ENCODE data around the gene CANT1.

DNA sequence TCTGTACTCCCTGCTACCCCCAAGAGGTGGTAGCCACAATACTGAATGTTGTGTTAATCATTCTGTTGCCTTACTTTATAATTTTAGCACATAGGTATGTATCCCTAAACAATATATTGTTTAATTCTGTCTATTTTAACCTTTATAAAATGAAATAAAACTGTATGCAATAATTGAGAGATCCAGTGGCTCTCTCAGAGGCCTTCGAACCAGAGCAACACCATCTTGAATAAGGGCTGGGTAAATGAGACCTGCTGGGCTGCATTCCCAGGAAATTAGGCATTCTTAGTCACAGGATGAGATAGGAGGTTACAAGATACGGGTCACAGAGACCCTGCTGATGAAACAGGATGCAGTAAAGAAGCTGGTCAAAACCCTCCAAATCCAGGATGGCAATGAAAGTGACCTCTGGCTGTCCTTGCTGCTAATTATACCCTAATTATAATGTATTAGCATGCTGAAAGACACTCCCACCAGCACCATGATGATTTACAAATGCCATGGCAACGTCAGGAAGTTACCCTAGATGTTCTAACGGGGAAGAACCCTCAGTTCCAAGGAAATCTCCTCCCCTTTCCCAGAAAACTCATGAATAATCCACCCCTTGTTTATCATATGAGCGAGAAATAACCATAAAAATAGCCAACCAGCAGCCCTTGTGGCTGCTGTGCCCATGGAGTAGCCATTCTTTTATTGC lies 2.0 kb upstream of the CANT1 start:
- TF ChIP-seq, protein P1, sequence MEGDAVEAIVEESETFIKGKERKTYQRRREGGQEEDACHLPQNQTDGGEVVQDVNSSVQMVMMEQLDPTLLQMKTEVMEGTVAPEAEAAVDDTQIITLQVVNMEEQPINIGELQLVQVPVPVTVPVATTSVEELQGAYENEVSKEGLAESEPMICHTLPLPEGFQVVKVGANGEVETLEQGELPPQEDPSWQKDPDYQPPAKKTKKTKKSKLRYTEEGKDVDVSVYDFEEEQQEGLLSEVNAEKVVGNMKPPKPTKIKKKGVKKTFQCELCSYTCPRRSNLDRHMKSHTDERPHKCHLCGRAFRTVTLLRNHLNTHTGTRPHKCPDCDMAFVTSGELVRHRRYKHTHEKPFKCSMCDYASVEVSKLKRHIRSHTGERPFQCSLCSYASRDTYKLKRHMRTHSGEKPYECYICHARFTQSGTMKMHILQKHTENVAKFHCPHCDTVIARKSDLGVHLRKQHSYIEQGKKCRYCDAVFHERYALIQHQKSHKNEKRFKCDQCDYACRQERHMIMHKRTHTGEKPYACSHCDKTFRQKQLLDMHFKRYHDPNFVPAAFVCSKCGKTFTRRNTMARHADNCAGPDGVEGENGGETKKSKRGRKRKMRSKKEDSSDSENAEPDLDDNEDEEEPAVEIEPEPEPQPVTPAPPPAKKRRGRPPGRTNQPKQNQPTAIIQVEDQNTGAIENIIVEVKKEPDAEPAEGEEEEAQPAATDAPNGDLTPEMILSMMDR (IDR thresholded peaks at IDR 0.05; ENCODE audit: low read depth, low read length): no peak
- no peak for TF ChIP-seq EZH2phosphoT487 (IDR thresholded peaks at IDR 0.05; ENCODE audit: low read depth)

All from OCI-LY3 (cell line).